Measurements from ENCODE around the gene LZTR1. TPM values are rescaled to one million over a fixed set of nuclear protein-coding genes. Genes with fewer than 3 reads are reported as not detected.

Gene LZTR1
- total and polyA plus RNA-seq, 2 experiments from 2014 or later: 9.2 to 39.9 TPM

DNA sequence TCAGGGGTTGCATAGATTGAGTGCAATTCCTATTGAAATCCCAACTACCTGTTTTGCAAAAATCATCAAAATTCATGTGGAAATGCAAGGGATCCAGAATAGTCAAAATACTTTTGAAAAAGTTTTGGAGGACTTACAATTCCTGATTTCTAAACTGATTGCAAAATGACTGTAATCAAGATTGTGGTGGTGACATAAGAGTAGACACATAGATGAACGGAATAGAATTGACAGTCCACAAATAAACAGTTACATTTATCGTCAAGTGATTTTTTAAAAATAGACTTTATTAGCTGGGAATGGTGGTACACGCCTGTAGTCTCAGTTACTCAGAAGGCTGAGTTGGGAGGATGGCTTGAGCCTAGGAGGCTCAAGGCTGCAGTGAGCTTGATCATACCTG, 52.9 kb downstream of the LZTR1 start:
- TF ChIP-seq NANOG (IDR thresholded peaks at IDR 0.05; ENCODE audit: borderline replicate concordance) (no peak), ZNF114 (CRISPR knock-in tag; IDR thresholded peaks at IDR 0.05) (no peak), CREB1 (CRISPR knock-in tag; IDR thresholded peaks at IDR 0.05; ENCODE audit: low read depth) (no peak), POLR2AphosphoS5 (IDR thresholded peaks at IDR 0.05; ENCODE audit: low read depth) (no peak), EZH2 (IDR thresholded peaks at IDR 0.05; ENCODE audit: low read depth, unreplicated experiment) (no peak), JUNB (IDR thresholded peaks at IDR 0.05; ENCODE audit: unreplicated experiment) (no peak), EZH2phosphoT487 (IDR thresholded peaks at IDR 0.05; ENCODE audit: unreplicated experiment) (no peak), STAT1 (IDR thresholded peaks at IDR 0.05; ENCODE audit: unreplicated experiment) (no peak), ZNF331 (CRISPR knock-in tag; IDR thresholded peaks at IDR 0.05; ENCODE audit: low read depth) (no peak)
- TF ChIP-seq, protein P1, sequence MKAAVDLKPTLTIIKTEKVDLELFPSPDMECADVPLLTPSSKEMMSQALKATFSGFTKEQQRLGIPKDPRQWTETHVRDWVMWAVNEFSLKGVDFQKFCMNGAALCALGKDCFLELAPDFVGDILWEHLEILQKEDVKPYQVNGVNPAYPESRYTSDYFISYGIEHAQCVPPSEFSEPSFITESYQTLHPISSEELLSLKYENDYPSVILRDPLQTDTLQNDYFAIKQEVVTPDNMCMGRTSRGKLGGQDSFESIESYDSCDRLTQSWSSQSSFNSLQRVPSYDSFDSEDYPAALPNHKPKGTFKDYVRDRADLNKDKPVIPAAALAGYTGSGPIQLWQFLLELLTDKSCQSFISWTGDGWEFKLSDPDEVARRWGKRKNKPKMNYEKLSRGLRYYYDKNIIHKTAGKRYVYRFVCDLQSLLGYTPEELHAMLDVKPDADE (IDR thresholded peaks at IDR 0.05): no peak
- TF ChIP-seq, protein P2, sequence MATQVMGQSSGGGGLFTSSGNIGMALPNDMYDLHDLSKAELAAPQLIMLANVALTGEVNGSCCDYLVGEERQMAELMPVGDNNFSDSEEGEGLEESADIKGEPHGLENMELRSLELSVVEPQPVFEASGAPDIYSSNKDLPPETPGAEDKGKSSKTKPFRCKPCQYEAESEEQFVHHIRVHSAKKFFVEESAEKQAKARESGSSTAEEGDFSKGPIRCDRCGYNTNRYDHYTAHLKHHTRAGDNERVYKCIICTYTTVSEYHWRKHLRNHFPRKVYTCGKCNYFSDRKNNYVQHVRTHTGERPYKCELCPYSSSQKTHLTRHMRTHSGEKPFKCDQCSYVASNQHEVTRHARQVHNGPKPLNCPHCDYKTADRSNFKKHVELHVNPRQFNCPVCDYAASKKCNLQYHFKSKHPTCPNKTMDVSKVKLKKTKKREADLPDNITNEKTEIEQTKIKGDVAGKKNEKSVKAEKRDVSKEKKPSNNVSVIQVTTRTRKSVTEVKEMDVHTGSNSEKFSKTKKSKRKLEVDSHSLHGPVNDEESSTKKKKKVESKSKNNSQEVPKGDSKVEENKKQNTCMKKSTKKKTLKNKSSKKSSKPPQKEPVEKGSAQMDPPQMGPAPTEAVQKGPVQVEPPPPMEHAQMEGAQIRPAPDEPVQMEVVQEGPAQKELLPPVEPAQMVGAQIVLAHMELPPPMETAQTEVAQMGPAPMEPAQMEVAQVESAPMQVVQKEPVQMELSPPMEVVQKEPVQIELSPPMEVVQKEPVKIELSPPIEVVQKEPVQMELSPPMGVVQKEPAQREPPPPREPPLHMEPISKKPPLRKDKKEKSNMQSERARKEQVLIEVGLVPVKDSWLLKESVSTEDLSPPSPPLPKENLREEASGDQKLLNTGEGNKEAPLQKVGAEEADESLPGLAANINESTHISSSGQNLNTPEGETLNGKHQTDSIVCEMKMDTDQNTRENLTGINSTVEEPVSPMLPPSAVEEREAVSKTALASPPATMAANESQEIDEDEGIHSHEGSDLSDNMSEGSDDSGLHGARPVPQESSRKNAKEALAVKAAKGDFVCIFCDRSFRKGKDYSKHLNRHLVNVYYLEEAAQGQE (IDR thresholded peaks at IDR 0.05; ENCODE audit: unreplicated experiment): no peak
- TF ChIP-seq, protein P3, sequence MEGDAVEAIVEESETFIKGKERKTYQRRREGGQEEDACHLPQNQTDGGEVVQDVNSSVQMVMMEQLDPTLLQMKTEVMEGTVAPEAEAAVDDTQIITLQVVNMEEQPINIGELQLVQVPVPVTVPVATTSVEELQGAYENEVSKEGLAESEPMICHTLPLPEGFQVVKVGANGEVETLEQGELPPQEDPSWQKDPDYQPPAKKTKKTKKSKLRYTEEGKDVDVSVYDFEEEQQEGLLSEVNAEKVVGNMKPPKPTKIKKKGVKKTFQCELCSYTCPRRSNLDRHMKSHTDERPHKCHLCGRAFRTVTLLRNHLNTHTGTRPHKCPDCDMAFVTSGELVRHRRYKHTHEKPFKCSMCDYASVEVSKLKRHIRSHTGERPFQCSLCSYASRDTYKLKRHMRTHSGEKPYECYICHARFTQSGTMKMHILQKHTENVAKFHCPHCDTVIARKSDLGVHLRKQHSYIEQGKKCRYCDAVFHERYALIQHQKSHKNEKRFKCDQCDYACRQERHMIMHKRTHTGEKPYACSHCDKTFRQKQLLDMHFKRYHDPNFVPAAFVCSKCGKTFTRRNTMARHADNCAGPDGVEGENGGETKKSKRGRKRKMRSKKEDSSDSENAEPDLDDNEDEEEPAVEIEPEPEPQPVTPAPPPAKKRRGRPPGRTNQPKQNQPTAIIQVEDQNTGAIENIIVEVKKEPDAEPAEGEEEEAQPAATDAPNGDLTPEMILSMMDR (conservative IDR thresholded peaks at IDR 0.05; ENCODE audit: low read depth in 2 of 2): no peak
- TF ChIP-seq, protein P4, sequence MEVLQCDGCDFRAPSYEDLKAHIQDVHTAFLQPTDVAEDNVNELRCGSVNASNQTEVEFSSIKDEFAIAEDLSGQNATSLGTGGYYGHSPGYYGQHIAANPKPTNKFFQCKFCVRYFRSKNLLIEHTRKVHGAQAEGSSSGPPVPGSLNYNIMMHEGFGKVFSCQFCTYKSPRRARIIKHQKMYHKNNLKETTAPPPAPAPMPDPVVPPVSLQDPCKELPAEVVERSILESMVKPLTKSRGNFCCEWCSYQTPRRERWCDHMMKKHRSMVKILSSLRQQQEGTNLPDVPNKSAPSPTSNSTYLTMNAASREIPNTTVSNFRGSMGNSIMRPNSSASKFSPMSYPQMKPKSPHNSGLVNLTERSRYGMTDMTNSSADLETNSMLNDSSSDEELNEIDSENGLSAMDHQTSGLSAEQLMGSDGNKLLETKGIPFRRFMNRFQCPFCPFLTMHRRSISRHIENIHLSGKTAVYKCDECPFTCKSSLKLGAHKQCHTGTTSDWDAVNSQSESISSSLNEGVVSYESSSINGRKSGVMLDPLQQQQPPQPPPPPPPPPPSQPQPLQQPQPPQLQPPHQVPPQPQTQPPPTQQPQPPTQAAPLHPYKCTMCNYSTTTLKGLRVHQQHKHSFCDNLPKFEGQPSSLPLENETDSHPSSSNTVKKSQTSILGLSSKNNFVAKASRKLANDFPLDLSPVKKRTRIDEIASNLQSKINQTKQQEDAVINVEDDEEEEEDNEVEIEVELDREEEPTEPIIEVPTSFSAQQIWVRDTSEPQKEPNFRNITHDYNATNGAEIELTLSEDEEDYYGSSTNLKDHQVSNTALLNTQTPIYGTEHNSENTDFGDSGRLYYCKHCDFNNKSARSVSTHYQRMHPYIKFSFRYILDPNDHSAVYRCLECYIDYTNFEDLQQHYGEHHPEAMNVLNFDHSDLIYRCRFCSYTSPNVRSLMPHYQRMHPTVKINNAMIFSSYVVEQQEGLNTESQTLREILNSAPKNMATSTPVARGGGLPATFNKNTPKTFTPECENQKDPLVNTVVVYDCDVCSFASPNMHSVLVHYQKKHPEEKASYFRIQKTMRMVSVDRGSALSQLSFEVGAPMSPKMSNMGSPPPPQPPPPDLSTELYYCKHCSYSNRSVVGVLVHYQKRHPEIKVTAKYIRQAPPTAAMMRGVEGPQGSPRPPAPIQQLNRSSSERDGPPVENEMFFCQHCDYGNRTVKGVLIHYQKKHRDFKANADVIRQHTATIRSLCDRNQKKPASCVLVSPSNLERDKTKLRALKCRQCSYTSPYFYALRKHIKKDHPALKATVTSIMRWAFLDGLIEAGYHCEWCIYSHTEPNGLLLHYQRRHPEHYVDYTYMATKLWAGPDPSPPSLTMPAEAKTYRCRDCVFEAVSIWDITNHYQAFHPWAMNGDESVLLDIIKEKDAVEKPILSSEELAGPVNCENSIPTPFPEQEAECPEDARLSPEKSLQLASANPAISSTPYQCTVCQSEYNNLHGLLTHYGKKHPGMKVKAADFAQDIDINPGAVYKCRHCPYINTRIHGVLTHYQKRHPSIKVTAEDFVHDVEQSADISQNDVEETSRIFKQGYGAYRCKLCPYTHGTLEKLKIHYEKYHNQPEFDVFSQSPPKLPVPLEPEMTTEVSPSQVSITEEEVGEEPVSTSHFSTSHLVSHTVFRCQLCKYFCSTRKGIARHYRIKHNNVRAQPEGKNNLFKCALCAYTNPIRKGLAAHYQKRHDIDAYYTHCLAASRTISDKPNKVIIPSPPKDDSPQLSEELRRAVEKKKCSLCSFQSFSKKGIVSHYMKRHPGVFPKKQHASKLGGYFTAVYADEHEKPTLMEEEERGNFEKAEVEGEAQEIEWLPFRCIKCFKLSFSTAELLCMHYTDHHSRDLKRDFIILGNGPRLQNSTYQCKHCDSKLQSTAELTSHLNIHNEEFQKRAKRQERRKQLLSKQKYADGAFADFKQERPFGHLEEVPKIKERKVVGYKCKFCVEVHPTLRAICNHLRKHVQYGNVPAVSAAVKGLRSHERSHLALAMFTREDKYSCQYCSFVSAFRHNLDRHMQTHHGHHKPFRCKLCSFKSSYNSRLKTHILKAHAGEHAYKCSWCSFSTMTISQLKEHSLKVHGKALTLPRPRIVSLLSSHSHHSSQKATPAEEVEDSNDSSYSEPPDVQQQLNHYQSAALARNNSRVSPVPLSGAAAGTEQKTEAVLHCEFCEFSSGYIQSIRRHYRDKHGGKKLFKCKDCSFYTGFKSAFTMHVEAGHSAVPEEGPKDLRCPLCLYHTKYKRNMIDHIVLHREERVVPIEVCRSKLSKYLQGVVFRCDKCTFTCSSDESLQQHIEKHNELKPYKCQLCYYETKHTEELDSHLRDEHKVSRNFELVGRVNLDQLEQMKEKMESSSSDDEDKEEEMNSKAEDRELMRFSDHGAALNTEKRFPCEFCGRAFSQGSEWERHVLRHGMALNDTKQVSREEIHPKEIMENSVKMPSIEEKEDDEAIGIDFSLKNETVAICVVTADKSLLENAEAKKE (CRISPR knock-in tag; IDR thresholded peaks at IDR 0.05): no peak
- Histone ChIP-seq H3K4me2 (no peak overlapping the region), H3K27ac (ENCODE audit: low read depth) (no peak overlapping the region), H3K9me2 (ENCODE audit: insufficient read depth) (no peaks in the 10 kb centered on the region), H2AFZ (no peak overlapping the region), H3K36me3 (ENCODE audit: insufficient read depth) (no peaks in the 10 kb centered on the region), H3K27me3 (ENCODE audit: insufficient read depth) (peaks cover 26% of the 10 kb centered on the region), H3F3A (replicated peaks; ENCODE audit: low read depth) (no peaks in the 10 kb centered on the region), H3K4me3 (no peak overlapping the region), H4K20me1 (replicated peaks; ENCODE audit: insufficient read depth) (no peaks in the 10 kb centered on the region), H3K4me1 (ENCODE audit: insufficient read depth) (peaks cover 3% of the 10 kb centered on the region; the same call in 1 of the 2 replicates), H3K79me2 (replicated peaks; ENCODE audit: insufficient read depth) (no peaks in the 10 kb centered on the region)
- no peaks in the 10 kb centered on the region for H3K36me3 Mint-ChIP-seq (ENCODE audit: low read depth)
- no peak for ATAC-seq
- no peaks in the 10 kb centered on the region; the same call in 2 of the 3 replicates for H3K9me3 Mint-ChIP-seq
- no peak for DNase-seq (ENCODE audit: low spot score)
- H3K4me1 Mint-ChIP-seq: no peaks in the 10 kb centered on the region; the same call in 2 of the 3 replicates
- no peak overlapping the region for H3K4me3 Mint-ChIP-seq
- peaks cover 27% of the 10 kb centered on the region for H3K27me3 Mint-ChIP-seq (ENCODE audit: insufficient read depth, low read depth, poor library complexity)
- no peak overlapping the region for H3K27ac Mint-ChIP-seq
